ENCODE results near the gene DEF6.
"Not testable (repeated sequence)": the region's sequence is repeated elsewhere in the genome, so short reads cannot be mapped to it uniquely, and the experiment has no call there.

DEF6 gene

GRCh38 chr6:35312076-35312800 is 14.6 kb downstream of the DEF6 start:
- DNase-seq: no peak

GRCh38 chr6:35312807-35313206 is 15.2 kb downstream of the DEF6 start:
- no peak for DNase-seq

DNA sequence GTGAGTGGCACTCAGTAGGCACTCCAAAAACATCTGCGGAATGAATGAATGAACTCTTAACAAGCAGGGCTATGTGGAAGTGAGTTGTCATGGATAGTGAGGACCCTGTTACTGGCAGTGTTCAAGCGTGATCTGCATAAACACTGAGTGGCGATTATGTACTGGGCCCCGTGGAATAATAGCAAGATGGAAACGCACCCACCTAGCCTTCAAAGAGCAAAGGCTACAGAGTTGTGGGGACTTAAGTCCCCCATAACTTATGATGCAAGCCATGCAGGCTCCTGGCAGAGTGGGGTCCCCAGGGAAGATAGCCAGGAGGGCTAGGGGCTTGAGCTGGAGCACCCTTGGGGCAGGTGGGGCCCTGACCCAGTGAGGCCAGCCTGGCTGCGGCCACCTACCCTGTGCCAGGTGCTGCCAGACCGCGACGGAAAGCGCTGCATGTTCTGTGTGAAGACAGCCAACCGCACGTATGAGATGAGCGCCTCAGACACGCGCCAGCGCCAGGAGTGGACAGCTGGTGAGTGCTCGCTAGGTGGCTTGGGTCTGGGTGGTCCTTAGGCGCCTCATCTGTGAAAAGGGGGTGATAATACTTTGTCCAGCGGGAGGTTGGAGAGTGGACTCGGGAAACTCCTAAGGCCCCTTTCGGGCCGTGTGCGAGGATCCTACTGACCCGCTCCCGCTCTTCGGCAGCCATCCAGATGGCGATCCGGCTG is 20.0 kb downstream of the DEF6 start:
- DNase-seq: no peak

DNA sequence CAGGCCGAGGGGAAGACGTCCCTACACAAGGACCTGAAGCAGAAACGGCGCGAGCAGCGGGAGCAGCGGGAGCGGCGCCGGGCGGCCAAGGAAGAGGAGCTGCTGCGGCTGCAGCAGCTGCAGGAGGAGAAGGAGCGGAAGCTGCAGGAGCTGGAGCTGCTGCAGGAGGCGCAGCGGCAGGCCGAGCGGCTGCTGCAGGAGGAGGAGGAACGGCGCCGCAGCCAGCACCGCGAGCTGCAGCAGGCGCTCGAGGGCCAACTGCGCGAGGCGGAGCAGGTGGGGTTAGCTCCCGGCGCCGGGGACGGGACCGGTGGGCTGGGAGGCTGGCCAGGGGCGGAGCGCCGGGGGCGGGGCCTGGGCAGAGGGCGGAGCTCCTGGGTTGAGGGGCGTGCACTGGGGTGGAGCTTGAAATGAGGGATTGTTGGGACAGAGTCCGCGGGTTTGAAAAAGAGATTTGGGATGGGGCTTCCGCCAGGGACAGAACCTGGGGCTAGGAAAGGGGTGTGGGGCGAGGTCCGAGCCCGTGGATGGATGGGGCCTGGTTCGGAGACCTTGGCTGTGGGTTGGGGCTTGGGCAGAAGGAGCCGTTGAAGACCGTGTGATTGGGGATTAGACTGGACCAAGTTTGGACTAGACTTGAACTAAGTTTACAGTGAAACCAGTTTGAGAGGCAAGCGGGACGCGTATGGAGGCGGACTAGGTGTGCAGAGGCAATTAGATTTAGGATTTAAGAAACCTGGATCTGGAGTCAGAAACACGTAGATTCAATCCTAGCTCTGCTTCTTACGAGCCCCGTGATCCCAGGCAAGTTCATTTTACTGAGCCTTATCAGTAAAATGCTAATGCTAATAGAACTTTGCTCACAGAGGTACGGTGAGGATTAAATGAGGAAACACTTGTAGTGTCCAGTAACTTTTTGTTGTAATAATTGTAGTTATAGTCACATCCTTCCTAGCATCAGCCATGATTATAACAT is 20.9 kb downstream of the DEF6 start:
- peak; percentile 24 to 84 for DNase-seq

GRCh38 chr6:35319346-35320030 is 21.9 kb downstream of the DEF6 start:
- DNase-seq: no peak

DNA sequence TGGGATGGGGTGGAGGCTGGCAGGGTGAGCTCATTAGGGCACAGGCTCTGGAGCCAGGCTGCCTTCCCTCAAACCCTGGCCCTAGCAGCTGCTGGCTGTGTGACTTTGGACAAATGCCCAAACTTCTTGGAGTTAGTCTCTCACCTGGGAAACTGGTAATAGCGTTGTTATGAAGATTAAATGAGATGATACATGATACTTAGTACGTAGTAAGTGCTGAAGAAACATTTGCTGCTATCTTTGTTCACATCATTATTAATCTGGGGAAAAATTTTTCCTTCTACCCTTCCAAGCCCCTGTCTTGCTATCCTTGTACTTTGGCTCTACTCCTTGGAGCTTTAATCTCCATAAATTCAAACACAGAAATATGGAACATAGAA is 22.4 kb downstream of the DEF6 start:
- DNase-seq: peak in 1 of 2 experiments; percentile 10

- DNase-seq: no peak
These were observed 23.5 kb downstream of the DEF6 start for GRCh38 chr6:35321091-35321490.

DNA sequence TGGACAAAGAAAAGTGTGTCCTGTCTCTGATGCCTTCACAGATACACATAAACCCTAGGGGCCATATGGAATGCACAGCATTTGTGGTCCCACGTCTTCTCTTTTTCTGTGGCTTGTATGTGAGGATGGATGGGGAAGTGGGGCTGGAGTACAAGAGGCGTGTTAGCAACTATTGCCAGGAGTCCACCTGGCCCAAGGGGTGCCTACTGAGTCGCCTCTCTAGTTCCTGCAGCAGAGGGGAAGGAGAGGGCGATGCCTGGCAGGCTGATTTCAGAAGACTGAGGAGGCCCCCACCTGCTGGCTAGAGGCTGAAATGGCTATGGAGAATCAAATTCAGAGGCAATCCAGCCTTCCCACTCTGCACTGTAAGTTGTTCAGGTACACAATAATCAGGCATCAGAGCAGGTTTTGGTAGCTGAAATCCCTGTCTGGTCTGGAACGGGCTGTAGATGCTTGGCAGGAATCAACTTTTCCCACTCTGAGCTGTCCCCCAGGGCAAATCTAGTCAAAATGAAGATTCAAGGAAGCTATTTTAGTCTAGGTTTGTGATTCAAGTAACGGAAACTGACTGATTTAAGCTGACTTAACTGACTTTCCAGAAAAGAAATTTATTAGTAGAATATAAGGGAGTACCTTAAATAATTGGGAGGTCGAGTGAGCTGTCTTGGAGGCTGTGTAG is 29.9 kb downstream of the DEF6 start:
- DNase-seq: peak; percentile 23 to 50

GRCh38 chr6:35328108-35328723 is 30.6 kb downstream of the DEF6 start:
- DNase-seq: no peak

DNA sequence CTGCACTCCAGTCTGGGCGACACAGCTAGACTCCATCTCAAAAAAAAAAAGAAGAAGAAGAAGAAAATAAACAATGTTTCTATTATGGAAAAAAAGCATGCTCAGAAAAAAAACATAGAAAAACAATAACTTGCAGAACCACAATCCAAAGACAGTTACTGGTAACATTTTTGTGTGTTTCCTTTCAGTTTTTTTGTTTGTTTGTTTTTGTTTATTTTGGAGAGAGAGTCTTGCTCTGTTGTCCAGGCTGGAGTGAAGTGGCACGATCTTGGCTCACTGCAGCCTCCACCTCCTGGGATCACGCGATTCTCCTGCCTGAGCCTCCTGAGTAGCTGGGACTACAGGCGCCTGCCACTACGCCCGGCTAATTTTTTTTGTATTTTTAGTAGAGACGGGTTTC is 31.3 kb downstream of the DEF6 start:
- not testable (repeated sequence) for DNase-seq

- DNase-seq: no peak
These were observed 33.0 kb downstream of the DEF6 start for GRCh38 chr6:35330541-35331119.

- peak; percentile 17 to 65 for DNase-seq
These were observed 34.7 kb downstream of the DEF6 start for GRCh38 chr6:35332074-35332887.

DNA sequence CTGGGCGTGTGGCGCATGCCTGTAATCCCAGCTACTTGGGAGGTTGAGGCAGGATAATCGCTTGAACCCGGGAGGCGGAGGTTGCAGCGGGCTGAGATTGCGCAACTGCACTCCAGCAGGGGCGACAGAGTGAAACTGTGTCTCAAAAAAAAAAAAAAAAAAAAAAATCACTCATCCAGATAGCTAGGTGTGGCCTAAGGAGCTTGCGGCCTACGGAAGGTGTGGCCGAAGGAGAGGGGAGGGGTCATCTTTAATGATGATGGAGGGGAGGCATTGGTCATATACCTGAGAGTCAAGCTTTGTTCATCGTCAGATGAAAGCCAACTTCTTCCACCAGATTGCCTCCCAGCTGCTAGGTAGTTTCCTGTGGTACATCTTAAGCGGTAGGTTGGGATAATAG is 43.9 kb downstream of the DEF6 start:
- no peak for DNase-seq

GRCh38 chr6:35342258-35343091 is 44.9 kb downstream of the DEF6 start, which contains the start of gene PPARD:
TSS of gene PPARD (plus strand) at chr6:35342558. CDS start at chr6:35411088, 68,530 bp downstream.
- DNase-seq: peak; percentile 89 to 97

DNA sequence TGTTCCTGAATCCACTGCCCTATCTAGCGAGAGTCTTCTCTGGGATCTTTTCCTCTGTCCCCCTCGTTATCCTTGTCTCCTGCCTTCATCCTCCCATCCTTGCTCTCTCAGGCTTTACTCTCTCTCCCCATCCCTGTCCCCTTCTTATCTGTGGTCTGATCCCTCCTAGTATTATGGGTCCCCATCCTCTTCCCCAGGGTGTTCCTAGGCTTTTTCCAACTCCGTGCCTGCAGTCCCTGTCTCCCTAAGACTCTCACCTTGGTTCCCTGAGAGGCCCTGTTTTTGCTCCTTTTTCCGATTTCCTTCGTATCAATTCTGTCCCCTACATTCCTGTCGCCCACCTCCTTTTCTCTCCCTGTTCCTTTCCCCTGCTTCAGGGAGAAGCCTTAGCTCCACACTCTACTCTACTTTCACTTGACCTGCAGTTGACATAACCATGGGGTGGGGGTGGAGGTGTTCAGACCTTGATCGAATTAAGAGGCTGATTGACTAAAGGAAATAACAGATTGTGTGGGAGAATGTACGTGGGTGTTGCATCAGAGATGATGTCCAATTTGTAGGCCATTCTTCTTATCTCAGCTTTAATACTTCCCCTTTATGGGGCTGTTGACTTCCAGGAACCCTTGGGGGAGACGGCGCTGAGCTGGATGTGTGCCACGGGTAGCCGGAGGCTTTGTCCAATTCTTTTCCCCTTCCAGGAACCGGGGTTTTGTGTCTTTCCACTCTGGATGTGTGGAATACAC is 45.6 kb downstream of the DEF6 start:
- DNase-seq: no peak

DNA sequence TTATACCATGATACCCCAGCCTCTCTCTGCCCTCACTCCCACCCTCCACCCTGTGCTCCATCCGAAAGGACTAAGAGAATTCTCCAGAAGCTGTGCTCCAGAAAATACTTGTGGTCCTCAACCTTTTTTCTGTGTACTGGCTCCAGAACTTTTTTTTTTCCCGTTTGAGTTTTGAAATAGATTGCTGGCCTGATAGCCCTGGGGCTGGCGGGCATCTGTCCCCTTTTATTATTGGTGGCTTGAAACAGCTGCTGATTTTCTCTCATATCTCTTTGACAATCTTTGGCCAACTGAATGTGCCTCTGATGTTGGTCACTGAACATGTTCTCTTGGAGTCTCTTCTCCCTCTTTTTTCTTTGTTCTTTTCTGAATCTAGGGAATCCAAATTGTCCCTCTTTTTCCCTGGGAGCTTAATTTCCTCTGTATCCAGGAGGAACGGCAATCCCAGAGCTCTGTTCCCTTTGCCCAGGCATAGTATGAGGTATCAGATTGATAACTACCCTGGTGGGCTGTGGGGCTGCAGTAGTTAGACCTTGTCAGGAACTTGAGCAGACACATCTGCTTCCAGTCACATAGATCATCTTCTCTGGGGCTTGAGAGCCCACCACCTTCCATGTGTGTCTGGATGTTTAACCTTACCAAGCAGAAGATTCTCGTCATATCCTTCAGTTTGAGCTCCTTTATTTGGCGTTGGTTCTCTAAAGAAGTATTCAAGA is 46.4 kb downstream of the DEF6 start:
- DNase-seq: no peak

DNA sequence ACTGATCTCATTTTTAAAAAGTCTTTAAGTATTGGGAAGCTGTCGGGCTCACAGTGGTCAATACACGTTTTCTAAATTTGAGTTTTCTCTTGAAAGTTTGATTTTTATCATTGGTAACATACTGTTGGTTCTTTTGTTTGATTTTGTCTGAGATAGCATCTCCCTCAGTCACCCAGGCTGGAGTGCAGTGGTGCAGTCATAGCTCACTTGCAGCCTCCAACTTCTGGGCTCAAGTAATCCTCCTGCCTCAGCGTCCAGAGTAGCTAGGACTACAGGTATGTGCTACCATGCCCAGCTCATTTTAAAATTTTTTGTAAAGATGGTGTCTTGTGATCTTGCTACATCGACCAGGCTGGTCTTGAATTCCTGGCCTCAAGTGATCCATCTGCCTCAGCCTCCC is 53.8 kb downstream of the DEF6 start:
- DNase-seq: no peak

DNA sequence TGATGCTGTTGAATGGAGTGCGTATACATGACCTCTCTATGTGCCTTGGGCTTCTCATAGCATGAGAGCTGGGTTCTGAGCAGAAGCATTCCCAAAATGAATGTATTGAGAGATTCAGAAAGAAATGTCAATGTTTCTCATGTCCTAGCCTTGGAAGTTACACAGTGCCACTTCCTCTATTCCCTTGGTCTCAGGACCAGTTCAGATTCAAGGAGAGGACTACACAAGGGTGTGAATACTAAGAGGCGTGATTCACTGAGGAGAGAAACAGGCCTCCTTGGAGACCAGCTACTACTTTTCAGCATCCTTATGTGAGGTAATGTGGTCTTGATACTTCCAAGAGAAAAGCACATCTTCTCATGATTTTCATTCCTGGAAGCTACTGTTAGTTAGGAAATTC is 55.1 kb downstream of the DEF6 start:
- DNase-seq: no peak
